ENCODE measurements around the gene P2RX3.
A peak's percentile ranks its signal among the peaks of the same experiment; 100 is the strongest.

The P2RX3 gene

GRCh38 chr11:57405271-57405860 lies 67.2 kb downstream of the P2RX3 start:
- no peak for DNase-seq

- peak; percentile 74 for DNase-seq
Measured at GRCh38 chr11:57406337-57406904, 68.3 kb downstream of the P2RX3 start.

GRCh38 chr11:57407010-57407920 lies 69.1 kb downstream of the P2RX3 start:
- no peak for DNase-seq

- no peak for DNase-seq
Measured at GRCh38 chr11:57407941-57408475, 69.9 kb downstream of the P2RX3 start.

- DNase-seq: no peak
Measured at GRCh38 chr11:57408771-57409170, 70.6 kb downstream of the P2RX3 start.

- no peak for DNase-seq
Measured at GRCh38 chr11:57409321-57410100, 71.4 kb downstream of the P2RX3 start.

- no peak for DNase-seq
Measured at GRCh38 chr11:57410287-57410686, 72.1 kb downstream of the P2RX3 start.

- no peak for DNase-seq
Measured at GRCh38 chr11:57413681-57414080, 75.5 kb downstream of the P2RX3 start.

GRCh38 chr11:57414612-57415212 lies 76.6 kb downstream of the P2RX3 start:
- no peak for DNase-seq

- DNase-seq: no peak
Measured at GRCh38 chr11:57416436-57416835, 78.3 kb downstream of the P2RX3 start.

GRCh38 chr11:57417056-57417455 lies 78.9 kb downstream of the P2RX3 start:
- no peak for DNase-seq

- DNase-seq: no peak
Measured at GRCh38 chr11:57418131-57418530, 80.0 kb downstream of the P2RX3 start.

- DNase-seq: no peak
Measured at GRCh38 chr11:57419146-57419545, 81.0 kb downstream of the P2RX3 start.

GRCh38 chr11:57421066-57421465 lies 82.9 kb downstream of the P2RX3 start:
- DNase-seq: no peak

- DNase-seq: no peak
Measured at GRCh38 chr11:57421805-57422204, 83.7 kb downstream of the P2RX3 start.

All from activated CD4-positive, alpha-beta T cell treated with anti-CD3 and anti-CD28 coated beads, Interleukin-2, amount 50 U/mL, for 16 hours (primary cell).